ENCODE data around the gene TANC1. TPM values are rescaled to one million over a fixed set of nuclear protein-coding genes. Genes with fewer than 3 reads are reported as not detected.

TANC1 gene
- total RNA-seq, 1 donor from 2014 or later = 92.6 TPM

GRCh38 chr2:159144776-159145614 lies 176.6 kb downstream of the TANC1 start:
- no peak for DNase-seq

GRCh38 chr2:159145745-159146354 lies 177.4 kb downstream of the TANC1 start:
- no peak for DNase-seq

DNA sequence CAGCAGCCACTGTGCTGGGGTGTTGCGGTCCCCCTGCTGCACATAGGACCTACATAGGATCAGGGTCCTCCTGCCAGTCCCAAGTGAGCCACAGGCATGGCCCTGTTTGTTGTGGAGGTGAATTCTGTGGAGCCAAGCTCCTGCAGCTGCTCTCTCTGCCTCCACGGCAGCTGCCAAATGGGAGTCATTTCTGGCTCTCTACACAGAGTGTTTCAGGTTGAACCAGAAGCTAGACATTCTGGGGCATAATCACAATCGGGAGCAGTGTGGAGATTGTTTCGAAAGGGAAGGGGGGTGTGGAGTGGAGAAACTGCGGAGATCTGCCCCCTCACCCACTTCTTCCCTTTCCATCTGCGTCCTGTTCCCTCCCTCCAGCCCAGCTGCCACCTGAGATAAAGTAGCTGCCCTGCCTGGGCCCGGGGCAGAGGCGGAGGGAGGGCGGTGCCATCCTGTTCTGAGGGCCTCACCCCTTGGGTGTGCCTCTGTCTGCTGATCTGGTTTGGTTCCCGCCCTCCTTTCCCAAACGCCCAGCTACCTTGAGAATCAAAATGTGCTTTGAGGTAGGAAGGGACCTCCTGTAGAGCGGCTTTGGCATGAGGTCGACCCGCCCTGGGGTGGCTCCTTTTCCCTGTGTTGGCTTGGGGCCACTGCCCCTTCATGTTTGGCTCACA lies 178.7 kb downstream of the TANC1 start:
- peak; percentile 42 for DNase-seq

- DNase-seq = no peak
These were observed 179.2 kb downstream of the TANC1 start for GRCh38 chr2:159147690-159148089.

GRCh38 chr2:159148901-159149300 lies 180.5 kb downstream of the TANC1 start:
- peak; percentile 51 for DNase-seq

GRCh38 chr2:159149747-159150146 lies 181.3 kb downstream of the TANC1 start:
- peak; percentile 44 for DNase-seq

GRCh38 chr2:159150280-159150746 lies 181.9 kb downstream of the TANC1 start:
- peak; percentile 88 for DNase-seq

DNA sequence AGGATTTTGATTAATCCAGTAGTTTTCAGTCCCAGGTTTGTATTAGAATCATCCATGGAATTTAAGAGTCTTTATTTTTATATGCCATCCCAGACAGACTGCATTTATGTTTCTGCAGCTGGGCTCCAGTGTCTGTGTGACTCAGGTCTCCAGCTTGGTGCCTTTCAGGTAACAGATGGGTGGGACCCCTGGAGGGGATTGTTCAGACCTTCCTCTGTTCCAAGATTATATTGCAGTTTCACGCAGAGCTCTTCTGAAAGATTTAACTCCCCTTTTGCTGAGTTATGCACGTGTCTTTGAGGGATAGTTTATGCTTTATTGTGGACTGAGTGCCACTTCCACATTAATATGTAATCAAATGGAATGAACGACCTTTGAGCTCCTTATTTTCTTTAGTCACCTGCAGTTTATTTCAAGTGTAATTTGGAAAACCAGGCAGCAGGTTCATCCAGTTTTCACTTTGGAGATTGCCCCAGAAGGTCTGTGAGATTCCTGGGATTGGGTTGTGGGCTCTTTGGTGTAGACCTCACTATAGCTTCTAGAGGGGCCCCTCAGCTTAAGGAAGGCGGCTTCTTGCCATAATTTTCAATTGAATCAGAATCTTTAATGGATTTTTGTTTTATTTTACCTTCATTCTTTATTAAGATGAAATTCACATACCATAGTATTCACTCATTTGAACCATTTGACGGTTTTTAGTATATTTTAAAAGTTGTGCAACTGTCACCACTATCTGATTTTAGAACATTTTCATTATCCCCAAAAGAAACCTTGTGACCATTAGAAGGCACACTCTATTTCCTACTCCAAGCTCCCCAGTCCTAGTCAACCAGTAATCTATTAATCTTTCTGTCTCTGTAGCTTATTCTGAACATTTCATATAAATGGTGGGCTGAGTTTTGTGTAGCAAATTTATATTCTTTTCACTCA lies 183.0 kb downstream of the TANC1 start:
- no peak for DNase-seq

DNA sequence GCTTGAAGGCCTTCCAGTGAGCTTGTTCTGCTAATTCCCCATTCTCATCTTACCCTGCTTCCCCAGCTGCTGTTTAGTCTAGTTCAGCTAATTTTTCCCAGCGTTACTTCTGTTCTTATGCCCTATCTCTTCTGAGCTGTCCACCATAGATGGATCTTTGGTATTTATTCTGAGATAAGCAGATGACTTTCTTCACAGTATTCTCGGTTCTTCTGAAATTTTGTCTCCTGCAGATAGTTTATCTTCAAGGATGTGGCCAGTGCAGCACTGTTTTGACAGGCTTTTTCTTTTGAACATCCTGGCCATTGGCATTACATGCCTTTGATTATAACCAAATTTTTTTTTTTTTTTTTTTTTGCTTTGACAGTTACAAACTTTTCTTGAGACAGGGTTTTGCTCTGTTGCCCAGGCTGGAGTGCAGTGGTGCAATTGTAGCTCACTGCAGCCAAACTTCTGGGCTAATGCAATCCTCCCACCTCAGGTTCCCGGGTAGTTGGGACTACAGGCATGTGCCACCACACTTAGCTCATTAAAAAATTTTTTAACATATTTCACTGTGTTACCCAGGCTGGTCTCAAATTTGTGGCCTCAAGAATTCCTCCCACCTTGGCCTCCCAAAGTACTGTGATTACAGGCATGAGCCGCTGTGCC lies 183.8 kb downstream of the TANC1 start:
- no peak for DNase-seq

DNA sequence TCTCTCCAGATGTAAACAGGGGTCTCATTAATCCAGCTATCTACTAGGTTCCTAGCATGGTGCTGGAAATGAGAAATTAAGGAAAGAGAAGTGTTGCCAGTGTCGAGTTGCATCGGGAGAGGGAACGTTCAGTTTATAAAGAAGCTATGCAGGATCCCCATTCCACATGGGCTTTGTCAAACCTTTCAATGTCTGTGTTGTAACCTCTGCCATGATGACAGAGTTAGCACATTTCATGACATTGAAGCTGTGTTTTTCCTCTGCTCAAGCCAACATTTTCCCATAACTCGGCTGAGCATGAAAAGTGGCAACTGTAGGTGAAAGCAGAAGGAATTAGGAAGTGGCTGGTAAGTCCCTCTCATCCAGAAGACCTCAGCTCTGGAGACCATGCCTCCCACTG lies 184.6 kb downstream of the TANC1 start:
- DNase-seq = no peak

- DNase-seq = no peak
These were observed 185.0 kb downstream of the TANC1 start for GRCh38 chr2:159153463-159153862.

DNA sequence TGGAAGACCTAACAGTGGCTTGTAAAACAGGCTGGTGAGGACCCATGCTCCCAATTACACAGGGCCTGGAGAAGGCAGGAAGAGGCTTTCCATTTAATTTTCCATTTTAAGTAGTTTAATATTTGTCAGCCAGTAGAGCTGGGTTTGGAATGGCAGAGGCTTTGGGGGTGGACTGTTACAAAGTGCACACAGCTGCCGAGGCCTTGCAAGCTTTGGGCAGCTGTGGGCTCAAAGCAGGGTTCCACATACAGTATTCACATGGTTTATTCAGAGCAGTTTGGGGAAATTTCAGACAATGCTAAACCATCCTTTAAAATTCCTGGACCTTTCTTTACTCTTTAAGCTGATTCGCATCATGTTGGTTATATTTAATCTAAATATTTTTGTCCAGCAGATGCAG lies 185.5 kb downstream of the TANC1 start:
- no peak for DNase-seq

DNA sequence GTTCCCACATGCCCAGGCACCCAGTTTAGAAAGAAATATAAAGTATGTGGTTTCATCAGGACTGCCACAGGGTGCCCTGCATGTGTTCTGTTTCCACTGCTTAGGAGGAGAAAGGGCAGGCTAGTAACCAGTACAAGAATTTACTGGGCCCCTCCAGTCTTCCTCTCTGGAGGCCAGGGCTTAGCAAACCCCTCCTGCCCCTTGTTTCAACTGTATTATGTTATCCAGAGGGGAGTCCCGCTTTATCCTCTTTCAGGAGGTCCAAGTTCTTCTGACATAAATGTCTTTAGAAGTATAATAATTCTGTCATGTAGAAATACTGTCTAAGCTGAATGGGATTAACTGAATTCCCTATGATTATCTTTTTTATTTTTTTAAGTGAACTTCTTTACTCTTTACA lies 185.9 kb downstream of the TANC1 start:
- DNase-seq = no peak

GRCh38 chr2:159155320-159155719 lies 186.9 kb downstream of the TANC1 start:
- no peak for DNase-seq

DNA sequence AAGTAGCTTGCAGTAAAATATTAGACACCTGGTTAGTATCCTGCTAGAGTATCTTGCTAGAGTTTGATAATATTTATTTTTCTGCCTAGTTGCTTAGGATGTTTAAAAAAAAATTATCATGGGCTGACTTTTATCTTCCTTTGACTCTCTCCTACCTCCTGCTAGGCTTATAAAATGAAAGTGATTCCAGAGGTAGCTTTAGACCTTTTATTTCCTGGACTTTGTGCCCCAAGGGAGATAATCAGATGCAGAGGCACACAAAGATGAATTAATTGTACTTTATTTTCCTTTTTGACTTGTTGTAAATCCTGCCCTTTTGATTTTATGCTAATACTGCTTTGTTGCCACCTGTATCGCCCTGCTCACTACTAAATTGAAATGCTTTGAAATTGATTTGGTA lies 187.4 kb downstream of the TANC1 start:
- no peak for DNase-seq

GRCh38 chr2:159156834-159157233 lies 188.4 kb downstream of the TANC1 start:
- no peak for DNase-seq

DNA sequence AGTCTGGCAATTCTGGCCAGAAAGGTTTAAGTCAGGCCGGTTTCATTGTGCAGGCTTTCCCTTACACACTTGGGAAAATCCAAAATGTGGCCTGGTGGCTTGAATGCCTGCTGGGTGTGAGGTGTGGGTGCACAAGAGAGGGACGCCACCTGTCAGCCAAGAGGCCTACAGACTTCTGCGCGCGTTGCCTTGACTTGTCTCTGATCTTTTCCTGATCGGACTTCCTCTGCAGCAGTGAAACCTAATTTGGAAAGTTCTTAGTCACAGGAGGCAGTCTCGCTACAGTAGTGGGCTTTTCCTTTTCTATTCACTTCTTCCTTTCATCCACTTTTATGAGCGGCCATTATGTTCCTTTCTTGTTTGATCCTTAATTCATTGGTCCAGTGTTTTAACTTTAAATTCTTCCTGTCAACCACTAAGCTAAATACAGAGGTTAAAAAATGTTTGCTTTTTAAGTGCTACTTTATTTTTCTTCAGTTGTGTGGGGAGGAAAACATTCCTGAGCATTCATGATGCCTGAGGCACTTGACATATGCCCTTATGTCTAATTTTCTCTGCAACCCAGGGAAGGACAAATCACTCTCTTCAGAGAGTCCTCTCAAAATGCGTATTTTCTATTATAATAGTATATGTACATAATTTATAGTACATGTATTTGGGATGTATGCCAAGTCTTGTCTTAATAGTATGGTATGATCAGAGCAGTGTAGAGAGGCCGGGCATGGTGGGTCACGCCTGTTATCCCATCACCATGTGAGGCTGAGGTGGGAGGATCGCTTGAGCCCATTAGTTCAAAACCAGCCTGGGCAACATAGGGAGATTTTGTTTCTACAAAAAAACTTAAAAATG lies 189.1 kb downstream of the TANC1 start:
- DNase-seq = peak; percentile 72

GRCh38 chr2:159160412-159160811 lies 192.0 kb downstream of the TANC1 start:
- DNase-seq = no peak

GRCh38 chr2:159160954-159161353 lies 192.5 kb downstream of the TANC1 start:
- peak; percentile 30 for DNase-seq

- no peak for DNase-seq
These were observed 195.5 kb downstream of the TANC1 start for GRCh38 chr2:159163930-159164329.

DNA sequence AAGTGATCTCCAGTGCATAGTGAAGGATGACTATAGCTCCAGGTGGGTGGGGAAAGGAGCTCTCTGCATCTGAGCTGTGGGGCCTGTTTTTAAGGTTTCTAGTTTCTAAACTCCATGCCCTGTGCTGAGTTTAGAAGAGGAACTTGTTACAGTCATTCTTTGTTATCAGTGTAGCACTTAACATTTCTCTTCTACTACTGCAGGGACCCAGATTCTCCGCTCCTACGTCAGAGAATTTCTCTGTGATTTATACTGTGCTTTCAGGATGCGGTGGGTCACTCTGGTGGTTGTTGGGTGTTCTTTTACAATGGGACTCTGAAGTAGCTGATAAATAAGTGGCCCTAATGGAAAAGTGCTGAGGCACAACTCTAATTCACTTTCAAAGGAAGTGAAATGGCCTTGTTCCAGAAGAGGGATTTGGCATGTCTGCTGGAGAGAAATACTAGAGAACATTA lies 196.0 kb downstream of the TANC1 start:
- peak; percentile 58 for DNase-seq
